ENCODE data around the gene PIK3R1. TPM values are rescaled to one million over a fixed set of nuclear protein-coding genes. Genes with fewer than 3 reads are reported as not detected.

Gene PIK3R1
- total RNA-seq, 2 donors from 2014 or later = 46.5 to 74.2 TPM

GRCh38 chr5:68329554-68330255, 114.1 kb downstream of the PIK3R1 start:
- Mint-ChIP-seq H3K36me3 (ENCODE audit: insufficient read depth in 2 of 2) (peaks cover 0 to 2% of the 10 kb centered on the region in 2 donors), H3K4me3 (no peak overlapping the region), H3K4me1 (ENCODE audit: low read depth) (no peaks in the 10 kb centered on the region), H3K27me3 (ENCODE audit: low read depth) (peaks cover 26% of the 10 kb centered on the region), H3K9me3 (peaks cover 2 to 4% of the 10 kb centered on the region in 2 donors), H3K27ac (no peak overlapping the region)
- ATAC-seq (replicated peaks in 1 of 2) (no peak), DNase-seq (no peak)

- peaks cover 0 to 3% of the 10 kb centered on the region in 2 donors for H3K9me3 Mint-ChIP-seq
- no peak overlapping the region for H3K27ac Mint-ChIP-seq
- DNase-seq = no peak
- H3K27me3 Mint-ChIP-seq (ENCODE audit: low read depth) = peaks cover 18% of the 10 kb centered on the region
- no peak overlapping the region for H3K4me3 Mint-ChIP-seq
- H3K36me3 Mint-ChIP-seq (ENCODE audit: insufficient read depth in 2 of 2) = no peaks in the 10 kb centered on the region
- H3K4me1 Mint-ChIP-seq (ENCODE audit: low read depth) = no peaks in the 10 kb centered on the region
- no peak for ATAC-seq (replicated peaks in 1 of 2)
Observed at GRCh38 chr5:68330574-68330973, 115.0 kb downstream of the PIK3R1 start.

GRCh38 chr5:68331192-68332079, 115.9 kb downstream of the PIK3R1 start:
- no peak for DNase-seq
- Mint-ChIP-seq H3K27me3 (ENCODE audit: low read depth) (peaks cover 13% of the 10 kb centered on the region), H3K36me3 (ENCODE audit: insufficient read depth in 2 of 2) (no peaks in the 10 kb centered on the region), H3K4me3 (no peak overlapping the region), H3K9me3 (peaks cover 0 to 3% of the 10 kb centered on the region in 2 donors), H3K27ac (no peak overlapping the region), H3K4me1 (ENCODE audit: low read depth) (no peaks in the 10 kb centered on the region)
- ATAC-seq (replicated peaks in 1 of 2) = no peak

- ATAC-seq (replicated peaks in 1 of 2) = no peak
- no peak for DNase-seq
- Mint-ChIP-seq H3K36me3 (ENCODE audit: insufficient read depth in 2 of 2) (no peaks in the 10 kb centered on the region), H3K4me1 (ENCODE audit: low read depth) (no peaks in the 10 kb centered on the region), H3K4me3 (no peak overlapping the region), H3K27me3 (ENCODE audit: low read depth) (peaks cover 11% of the 10 kb centered on the region), H3K9me3 (peaks cover 0 to 3% of the 10 kb centered on the region in 2 donors), H3K27ac (no peak overlapping the region)
Observed at GRCh38 chr5:68332080-68332451, 116.5 kb downstream of the PIK3R1 start.

GRCh38 chr5:68332556-68332955, 117.0 kb downstream of the PIK3R1 start:
- ATAC-seq (replicated peaks in 1 of 2) (no peak), DNase-seq (no peak)
- Mint-ChIP-seq H3K4me1 (ENCODE audit: low read depth) (no peaks in the 10 kb centered on the region), H3K9me3 (peaks cover 0 to 3% of the 10 kb centered on the region in 2 donors), H3K4me3 (no peak overlapping the region), H3K36me3 (ENCODE audit: insufficient read depth in 2 of 2) (no peaks in the 10 kb centered on the region), H3K27me3 (ENCODE audit: low read depth) (peaks cover 8% of the 10 kb centered on the region), H3K27ac (no peak overlapping the region)

- no peak for ATAC-seq (replicated peaks in 1 of 2)
- DNase-seq = no peak
Observed at GRCh38 chr5:68333649-68334552, 118.3 kb downstream of the PIK3R1 start.

GRCh38 chr5:68334553-68334886, 119.0 kb downstream of the PIK3R1 start:
- Mint-ChIP-seq H3K27ac (no peak overlapping the region), H3K4me3 (no peak overlapping the region), H3K4me1 (ENCODE audit: low read depth) (no peaks in the 10 kb centered on the region), H3K27me3 (ENCODE audit: low read depth) (no peaks in the 10 kb centered on the region), H3K36me3 (ENCODE audit: insufficient read depth in 2 of 2) (no peaks in the 10 kb centered on the region), H3K9me3 (peaks cover 0 to 2% of the 10 kb centered on the region in 2 donors)
- DNase-seq = no peak
- ATAC-seq (replicated peaks in 1 of 2) = no peak

More at GRCh38 chr5:68333649-68334552, 118.3 kb downstream of the PIK3R1 start:
- Mint-ChIP-seq H3K36me3 (ENCODE audit: insufficient read depth in 2 of 2) (no peaks in the 10 kb centered on the region), H3K4me1 (ENCODE audit: low read depth) (no peaks in the 10 kb centered on the region), H3K27ac (no peak overlapping the region), H3K4me3 (no peak overlapping the region), H3K27me3 (ENCODE audit: low read depth) (no peaks in the 10 kb centered on the region), H3K9me3 (peaks cover 0 to 2% of the 10 kb centered on the region in 2 donors)

- ATAC-seq (replicated peaks in 1 of 2) (no peak), DNase-seq (no peak)
- Mint-ChIP-seq H3K27ac (no peak overlapping the region), H3K9me3 (peaks cover 0 to 2% of the 10 kb centered on the region in 2 donors), H3K36me3 (ENCODE audit: insufficient read depth in 2 of 2) (no peaks in the 10 kb centered on the region), H3K27me3 (ENCODE audit: low read depth) (no peaks in the 10 kb centered on the region), H3K4me3 (no peak overlapping the region), H3K4me1 (ENCODE audit: low read depth) (no peaks in the 10 kb centered on the region)
Observed at GRCh38 chr5:68335075-68335474, 119.5 kb downstream of the PIK3R1 start.

- DNase-seq (no peak), ATAC-seq (replicated peaks in 1 of 2) (no peak)
- Mint-ChIP-seq H3K27me3 (ENCODE audit: low read depth) (no peaks in the 10 kb centered on the region), H3K4me1 (ENCODE audit: low read depth) (no peaks in the 10 kb centered on the region), H3K27ac (no peak overlapping the region), H3K9me3 (peaks cover 0 to 2% of the 10 kb centered on the region in 2 donors), H3K36me3 (ENCODE audit: insufficient read depth in 2 of 2) (no peaks in the 10 kb centered on the region), H3K4me3 (no peak overlapping the region)
Observed at GRCh38 chr5:68336200-68336599, 120.6 kb downstream of the PIK3R1 start.

- no peaks in the 10 kb centered on the region for H3K4me1 Mint-ChIP-seq (ENCODE audit: low read depth)
- DNase-seq = no peak
- H3K36me3 Mint-ChIP-seq (ENCODE audit: insufficient read depth in 2 of 2) = no peaks in the 10 kb centered on the region
- peaks cover 0 to 2% of the 10 kb centered on the region in 2 donors for H3K9me3 Mint-ChIP-seq
- no peak for ATAC-seq (replicated peaks in 1 of 2)
- no peak overlapping the region for H3K27ac Mint-ChIP-seq
- no peaks in the 10 kb centered on the region for H3K27me3 Mint-ChIP-seq (ENCODE audit: low read depth)
- no peak overlapping the region for H3K4me3 Mint-ChIP-seq
Observed at GRCh38 chr5:68337235-68337634, 121.7 kb downstream of the PIK3R1 start.

- Mint-ChIP-seq H3K27me3 (ENCODE audit: low read depth) (no peaks in the 10 kb centered on the region), H3K27ac (no peak overlapping the region), H3K4me3 (no peak overlapping the region), H3K9me3 (peaks cover 0 to 2% of the 10 kb centered on the region in 2 donors), H3K36me3 (ENCODE audit: insufficient read depth in 2 of 2) (no peaks in the 10 kb centered on the region), H3K4me1 (ENCODE audit: low read depth) (peaks cover 17% of the 10 kb centered on the region)
- ATAC-seq (replicated peaks in 1 of 2) (no peak), DNase-seq (no peak)
Observed at GRCh38 chr5:68339921-68340321, 124.4 kb downstream of the PIK3R1 start.

- ATAC-seq (replicated peaks in 1 of 2) = no peak
- DNase-seq = no peak
- no peaks in the 10 kb centered on the region for H3K9me3 Mint-ChIP-seq
- H3K4me1 Mint-ChIP-seq (ENCODE audit: low read depth) = peaks cover 21% of the 10 kb centered on the region
- H3K27me3 Mint-ChIP-seq (ENCODE audit: low read depth) = no peaks in the 10 kb centered on the region
- no peaks in the 10 kb centered on the region for H3K36me3 Mint-ChIP-seq (ENCODE audit: insufficient read depth in 2 of 2)
- H3K4me3 Mint-ChIP-seq = no peak overlapping the region
- H3K27ac Mint-ChIP-seq = no peak overlapping the region
Observed at GRCh38 chr5:68341006-68341405, 125.5 kb downstream of the PIK3R1 start.

GRCh38 chr5:68342693-68343092, 127.1 kb downstream of the PIK3R1 start:
- ATAC-seq (replicated peaks in 1 of 2) = no peak
- H3K9me3 Mint-ChIP-seq = peaks cover 3 to 7% of the 10 kb centered on the region in 2 donors
- peaks cover 21% of the 10 kb centered on the region for H3K4me1 Mint-ChIP-seq (ENCODE audit: low read depth)
- no peak overlapping the region for H3K27ac Mint-ChIP-seq
- H3K36me3 Mint-ChIP-seq (ENCODE audit: insufficient read depth in 2 of 2) = peaks cover 0 to 1% of the 10 kb centered on the region in 2 donors
- H3K4me3 Mint-ChIP-seq = no peak overlapping the region
- no peaks in the 10 kb centered on the region for H3K27me3 Mint-ChIP-seq (ENCODE audit: low read depth)
- no peak for DNase-seq
